ENCODE results near the gene ZNF316.
"Not testable (repeated sequence)": the region's sequence is repeated elsewhere in the genome, so short reads cannot be mapped to it uniquely, and the experiment has no call there.

Gene ZNF316

GRCh38 chr7:6631605-6632004, 5.5 kb upstream of the ZNF316 start:
- DNase-seq (ENCODE audit: low spot score), result no peak
- in situ Hi-C loops (cut with MboI; ENCODE audit: low pct_unique_long_range_greater_than_20kb, low sequenced_read_pairs, unreplicated experiment), result no loop called here
- TF ChIP-seq CTCF (IDR thresholded peaks at IDR 0.05; ENCODE audit: extremely low read depth, insufficient read depth, missing control alignments), result no peak

DNA sequence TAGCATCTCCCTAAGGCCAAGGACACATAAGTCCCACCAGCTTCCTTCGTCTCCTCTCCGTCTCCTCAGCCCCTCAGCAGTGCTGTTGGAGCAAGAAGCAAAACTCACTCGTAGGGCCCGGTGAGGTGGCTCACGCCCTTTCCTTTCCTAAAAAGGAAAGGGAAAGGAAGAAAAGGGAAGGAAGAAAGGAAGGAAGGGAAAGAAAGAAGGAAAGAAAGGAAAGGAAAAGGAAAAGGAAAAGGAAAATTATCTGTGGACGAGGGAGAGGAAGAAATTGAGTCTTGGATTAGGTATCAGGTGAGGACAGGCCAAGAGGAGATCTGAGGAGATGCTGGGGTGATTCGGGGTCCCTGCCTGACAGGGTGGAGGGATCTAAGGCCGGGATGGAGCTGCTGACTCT, 3.1 kb upstream of the ZNF316 start:
- TF ChIP-seq CTCF (IDR thresholded peaks at IDR 0.05; ENCODE audit: extremely low read depth, insufficient read depth, missing control alignments), result no peak
- DNase-seq (ENCODE audit: low spot score), result no peak
- in situ Hi-C loops (cut with MboI; ENCODE audit: low pct_unique_long_range_greater_than_20kb, low sequenced_read_pairs, unreplicated experiment), result no loop called here

- in situ Hi-C loops (cut with MboI; ENCODE audit: low pct_unique_long_range_greater_than_20kb, low sequenced_read_pairs, unreplicated experiment); DNase-seq (ENCODE audit: low spot score): not testable (repeated sequence)
Observed at GRCh38 chr7:6634971-6635370, 2.1 kb upstream of the ZNF316 start.

DNA sequence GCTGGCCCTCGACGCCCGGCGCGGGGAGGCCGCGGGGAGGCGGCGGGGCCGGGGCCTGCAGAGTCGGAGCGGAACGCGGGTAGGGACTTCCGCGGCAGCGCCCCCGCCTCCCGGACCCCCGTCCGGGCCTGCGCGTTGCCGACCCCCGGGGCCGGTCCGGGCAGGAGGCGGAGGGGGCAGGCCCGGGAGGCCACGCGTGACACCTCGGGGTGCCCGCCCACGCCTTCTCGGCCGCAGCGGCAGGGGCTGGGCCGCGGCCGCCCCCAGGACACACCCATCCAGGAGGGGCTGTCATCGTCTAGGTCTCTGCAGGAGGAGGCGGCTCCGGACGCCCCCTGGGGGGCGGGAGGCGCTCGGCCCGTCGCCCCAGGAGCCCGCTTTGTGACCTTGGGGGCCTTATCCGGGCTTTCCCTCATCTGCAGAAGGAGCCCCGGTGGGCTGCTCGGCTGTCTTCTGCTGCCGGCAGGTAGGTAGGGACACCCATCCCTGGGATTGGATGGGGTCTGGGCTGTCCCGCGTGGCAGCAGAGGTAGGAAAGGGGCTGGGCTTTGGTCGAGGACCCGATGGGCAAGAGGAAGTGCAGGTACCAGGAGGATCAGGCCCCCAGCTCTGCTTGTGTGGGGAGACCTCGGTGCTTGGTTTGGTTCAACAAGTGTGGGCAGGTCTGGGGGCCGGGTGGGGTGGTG, 569 bp downstream of the ZNF316 start:
- peak; percentile 96 for DNase-seq (ENCODE audit: low spot score)
- TF ChIP-seq CTCF (IDR thresholded peaks at IDR 0.05; ENCODE audit: extremely low read depth, insufficient read depth, missing control alignments), result peak; percentile 54
- in situ Hi-C loops (cut with MboI; ENCODE audit: low pct_unique_long_range_greater_than_20kb, low sequenced_read_pairs, unreplicated experiment), result no loop called here

GRCh38 chr7:6639032-6639431, 1.9 kb downstream of the ZNF316 start:
- in situ Hi-C loops (cut with MboI; ENCODE audit: low pct_unique_long_range_greater_than_20kb, low sequenced_read_pairs, unreplicated experiment), result no loop called here
- no peak for DNase-seq (ENCODE audit: low spot score)
- no peak for TF ChIP-seq CTCF (IDR thresholded peaks at IDR 0.05; ENCODE audit: extremely low read depth, insufficient read depth, missing control alignments)

DNA sequence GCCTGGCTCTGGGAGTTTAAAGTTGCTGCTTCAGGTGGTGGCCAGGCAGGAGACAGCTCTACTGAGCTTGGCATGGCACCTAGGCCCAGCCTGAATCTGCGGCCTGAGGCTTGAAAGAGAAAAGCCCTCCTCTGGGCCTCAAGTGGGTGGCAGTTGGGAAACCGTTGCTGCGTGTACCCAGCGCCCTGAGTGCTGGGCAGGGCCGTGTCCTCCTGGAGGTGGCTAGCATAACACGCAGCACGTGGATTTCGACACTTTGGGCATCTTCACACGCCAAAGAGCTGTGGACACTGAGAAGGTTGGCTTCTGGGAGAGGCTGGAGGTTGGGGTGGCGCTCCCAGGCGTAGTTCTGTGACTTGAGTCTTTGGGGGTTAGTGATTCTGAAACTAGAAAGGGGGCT, 2.5 kb downstream of the ZNF316 start:
- no peak for DNase-seq (ENCODE audit: low spot score)
- in situ Hi-C loops (cut with MboI; ENCODE audit: low pct_unique_long_range_greater_than_20kb, low sequenced_read_pairs, unreplicated experiment), result no loop called here
- TF ChIP-seq CTCF (IDR thresholded peaks at IDR 0.05; ENCODE audit: extremely low read depth, insufficient read depth, missing control alignments), result no peak

DNA sequence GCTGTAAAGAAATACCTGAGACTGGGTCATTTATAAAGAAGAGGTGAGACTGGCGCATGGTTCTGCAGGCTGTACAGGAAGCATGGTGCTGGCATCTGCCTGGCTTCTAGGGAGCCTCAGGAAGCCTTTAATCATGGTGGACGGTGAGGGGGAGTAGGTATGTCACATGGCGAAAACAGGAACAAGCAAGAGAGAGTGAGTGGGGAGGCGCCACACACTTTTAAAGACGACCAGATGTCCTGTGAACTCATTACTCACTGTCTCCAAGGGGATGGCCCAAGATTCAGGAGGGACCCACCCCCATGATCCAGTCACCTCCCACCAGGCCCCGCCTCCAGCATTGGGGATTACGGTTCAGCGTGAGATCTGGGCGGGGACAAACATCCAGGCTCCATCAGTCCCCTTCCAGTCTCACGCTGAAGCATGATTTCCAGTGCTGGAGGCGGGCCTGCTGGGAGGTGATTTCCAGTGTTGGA, 3.2 kb downstream of the ZNF316 start:
- in situ Hi-C loops (cut with MboI; ENCODE audit: low pct_unique_long_range_greater_than_20kb, low sequenced_read_pairs, unreplicated experiment), result no loop called here
- no peak for TF ChIP-seq CTCF (IDR thresholded peaks at IDR 0.05; ENCODE audit: extremely low read depth, insufficient read depth, missing control alignments)
- DNase-seq (ENCODE audit: low spot score), result no peak

Measured in GM13977 (cell line).